H9 (cell line): Measurements from ENCODE around the gene ANKS3. TPM values are rescaled to one million over a fixed set of nuclear protein-coding genes. Genes with fewer than 3 reads are reported as not detected.

Experiments used
- DNase-seq: peaks from one replicate; pipeline ENCODE4 v3.0.0-alpha.2; 2017
- H2AFZ ChIP-seq: one replicate; pipeline ENCODE4 v1.6.1; 2013; ENCODE audit warnings: mild to moderate bottlenecking, low read length, control low read depth, moderate library complexity
- H2AK5ac ChIP-seq: 2 replicates; pipeline ENCODE4 v1.6.1; 2013; ENCODE audit warnings: low read length, control low read depth, mixed read lengths; ENCODE audit not compliant: insufficient read length
- H2BK120ac ChIP-seq: one replicate; pipeline ENCODE4 v1.6.1; 2013; ENCODE audit warnings: low read depth, mild to moderate bottlenecking, low read length, control low read depth, inconsistent platforms; ENCODE audit not compliant: poor library complexity, severe bottlenecking
- H2BK12ac ChIP-seq: 2 replicates; pipeline ENCODE4 v1.6.1; 2013; ENCODE audit warnings: low read length, control low read depth, mixed read lengths, low read depth; ENCODE audit not compliant: insufficient read length
- H2BK15ac ChIP-seq: 2 replicates; pipeline ENCODE4 v1.6.1; 2013; ENCODE audit warnings: low read depth, low read length, control low read depth
- H2BK20ac ChIP-seq: one replicate; pipeline ENCODE4 v1.6.1; 2013; ENCODE audit warnings: low read depth, mild to moderate bottlenecking, low read length, control low read depth, inconsistent platforms; ENCODE audit not compliant: poor library complexity, severe bottlenecking
- H2BK5ac ChIP-seq: 2 replicates; pipeline ENCODE4 v1.6.1; 2013; ENCODE audit warnings: low read length, control low read depth, mixed read lengths; ENCODE audit not compliant: insufficient read length
- H3K14ac ChIP-seq: 2 replicates; pipeline ENCODE4 v1.6.1; 2013; ENCODE audit warnings: low read length, control low read depth; ENCODE audit not compliant: insufficient read depth
- H3K18ac ChIP-seq: 2 replicates; pipeline ENCODE4 v1.6.1; 2013; ENCODE audit warnings: low read depth, mild to moderate bottlenecking, mixed read lengths, low read length, control low read depth; ENCODE audit not compliant: insufficient read length
- H3K23ac ChIP-seq: 2 replicates; pipeline ENCODE4 v1.6.1; 2013; ENCODE audit warnings: low read length, control low read depth, mixed read lengths, low read depth; ENCODE audit not compliant: insufficient read length
- H3K23me2 ChIP-seq: 2 replicates; pipeline ENCODE4 v1.6.1; 2013; ENCODE audit warnings: low read depth, mild to moderate bottlenecking, mixed read lengths, low read length, control low read depth; ENCODE audit not compliant: insufficient read length, poor library complexity, severe bottlenecking
- H3K27ac ChIP-seq: 2 replicates; pipeline ENCODE4 v1.5.1; 2013; ENCODE audit warnings: low read length, control low read depth, mixed read lengths, low read depth; ENCODE audit not compliant: insufficient read length
- H3K27me3 ChIP-seq: 2 replicates; pipeline ENCODE4 v1.6.1; 2013; ENCODE audit warnings: low read length, control low read depth, inconsistent platforms; ENCODE audit not compliant: insufficient read depth
- H3K4ac ChIP-seq: 2 replicates; pipeline ENCODE4 v1.6.1; 2013; ENCODE audit warnings: low read depth, mild to moderate bottlenecking, control low read depth, inconsistent platforms, low read length, moderate library complexity
- H3K4me1 ChIP-seq: 2 replicates; pipeline ENCODE4 v1.6.1; 2013; ENCODE audit warnings: low read length, control low read depth, inconsistent platforms; ENCODE audit not compliant: insufficient read depth
- H3K4me2 ChIP-seq: 2 replicates; pipeline ENCODE4 v1.6.1; 2013; ENCODE audit warnings: low read length, control low read depth, mixed read lengths; ENCODE audit not compliant: insufficient read length, insufficient read depth
- H3K56ac ChIP-seq: 2 replicates; pipeline ENCODE4 v1.6.1; 2013; ENCODE audit warnings: low read depth, mild to moderate bottlenecking, mixed read lengths, low read length, control low read depth; ENCODE audit not compliant: insufficient read length
- H3K79me1 ChIP-seq: 2 replicates; pipeline ENCODE4 v1.6.1; 2013; ENCODE audit warnings: low read depth, mild to moderate bottlenecking, moderate library complexity, low read length, control low read depth, inconsistent platforms; ENCODE audit not compliant: insufficient read depth, poor library complexity, severe bottlenecking
- H3K79me2 ChIP-seq: 2 replicates; pipeline ENCODE4 v1.6.1; 2013; ENCODE audit warnings: low read length, control low read depth, inconsistent platforms; ENCODE audit not compliant: insufficient read depth
- H3K9ac ChIP-seq: 2 replicates; pipeline ENCODE4 v1.6.1; 2013; ENCODE audit warnings: low read length, control low read depth, mixed read lengths; ENCODE audit not compliant: insufficient read length; ENCODE audit errors: extremely low read depth
- H3K9me3 ChIP-seq: one replicate; pipeline ENCODE4 v1.6.1; 2013; ENCODE audit warnings: low read depth, low read length, inconsistent platforms; ENCODE audit not compliant: control insufficient read depth
- H3T11ph ChIP-seq: one replicate; pipeline ENCODE4 v1.6.1; 2013; ENCODE audit warnings: mild to moderate bottlenecking, low read length, control low read depth, inconsistent platforms
- H4K20me1 ChIP-seq: one replicate; pipeline ENCODE4 v1.6.1; 2013; ENCODE audit not compliant: control insufficient read depth, insufficient read length, insufficient read depth
- H4K5ac ChIP-seq: 2 replicates; pipeline ENCODE4 v1.6.1; 2013; ENCODE audit warnings: low read depth, mild to moderate bottlenecking, mixed read lengths, low read length, control low read depth; ENCODE audit not compliant: insufficient read length
- H4K8ac ChIP-seq: replicated peaks from 2 replicates; pipeline ENCODE4 v1.6.1; 2013; ENCODE audit warnings: low read length, control low read depth, mixed read lengths, low read depth; ENCODE audit not compliant: insufficient read length
- H4K91ac ChIP-seq: 2 replicates; pipeline ENCODE4 v1.6.1; 2013; ENCODE audit warnings: low read depth, mild to moderate bottlenecking, moderate library complexity, mixed read lengths, low read length, control low read depth; ENCODE audit not compliant: insufficient read length
- H3K27ac Mint-ChIP-seq, 3 experiments: 2 replicates in 2 of 3; 3 replicates in 1 of 3; pipeline ENCODE4 v1.8.0; 2020 to 2021; ENCODE audit warnings: mixed read lengths in 3 of 3, mild to moderate bottlenecking in 1 of 3, moderate library complexity in 1 of 3
- H3K27me3 Mint-ChIP-seq: 2 replicates; pipeline ENCODE4 v1.8.0; 2021; ENCODE audit warnings: low read depth, mild to moderate bottlenecking, moderate library complexity, mixed read lengths
- H3K36me3 Mint-ChIP-seq, 3 experiments: 2 replicates in 2 of 3; 3 replicates in 1 of 3; pipeline ENCODE4 v1.8.0; 2020 to 2021; ENCODE audit warnings: low read depth in 3 of 3, mixed read lengths in 3 of 3; ENCODE audit not compliant: insufficient read depth in 1 of 3
- H3K4me1 Mint-ChIP-seq, 2 experiments: 2 replicates each; pipeline ENCODE4 v1.8.0; 2020; ENCODE audit warnings: mixed read lengths in 2 of 2
- H3K4me3 Mint-ChIP-seq, 2 experiments: 2 replicates in 1 of 2; 3 replicates in 1 of 2; pipeline ENCODE4 v1.8.0; 2020 to 2021; ENCODE audit warnings: mild to moderate bottlenecking in 2 of 2, mixed read lengths in 2 of 2, moderate library complexity in 1 of 2
- H3K9me3 Mint-ChIP-seq, 2 experiments: 2 replicates in 1 of 2; 3 replicates in 1 of 2; pipeline ENCODE4 v1.8.0; 2020; ENCODE audit warnings: mild to moderate bottlenecking in 2 of 2, mixed read lengths in 2 of 2, moderate library complexity in 1 of 2
- WGBS: extraction: QIAGEN DNeasy Blood & Tissue Kit; methylation state at CpG from one replicate; pipeline ENCODE4 v1.1.7; 2013; ENCODE audit warnings: missing lambda C conversion rate, low lambda C conversion rate, mixed read lengths; ENCODE audit not compliant: insufficient read length; ENCODE audit errors: extremely low coverage; 5-methylcytosine and 5-hydroxymethylcytosine counted together
- total RNA-seq: library from RNA; stranded (reverse); gene quantifications from 2 replicates; pipeline ENCODE4 v1.2.1, GENCODE V29; 2021
- TF ChIP-seq, protein P1 (sequence below): fragments of 200-600 bp; sonication (generic); conservative IDR thresholded peaks from 3 replicates; pipeline ENCODE4 v1.8.0; 2021; ENCODE audit warnings: antibody characterized with exemption, mild to moderate bottlenecking

Gene ANKS3
- total RNA-seq, 1 experiment from 2014 or later: 32.0 TPM

GRCh38 chr16:4745274-4745569 is 11.2 kb upstream of the ANKS3 start:
- H3K4me1 Mint-ChIP-seq: peaks cover 16 to 27% of the 10 kb centered on the region in 2 experiments
- H3K9me3 Mint-ChIP-seq: no peaks in the 10 kb centered on the region
- peak overlapping the region; percentile 44 to 87 (median 53); a peak in 3 of 7 replicates for H3K27ac Mint-ChIP-seq
- Histone ChIP-seq H2BK120ac (no peak overlapping the region), H4K5ac (no peak overlapping the region), H4K8ac (no peak overlapping the region), H3K27ac (no peak overlapping the region), H3K23ac (no peak overlapping the region), H2BK5ac (no peak overlapping the region), H2AK5ac (no peak overlapping the region), H3K79me2 (no peaks in the 10 kb centered on the region), H3K4me1 (no peaks in the 10 kb centered on the region), H3K4me2 (no peak overlapping the region), H2AFZ (no peak overlapping the region), H4K20me1 (no peaks in the 10 kb centered on the region), H3K79me1 (no peaks in the 10 kb centered on the region), H3K14ac (no peak overlapping the region), H3K23me2 (no peaks in the 10 kb centered on the region), H3K9ac (no peak overlapping the region), H3K27me3 (no peaks in the 10 kb centered on the region), H3K18ac (no peak overlapping the region), H3K9me3 (no peaks in the 10 kb centered on the region), H3K4ac (no peak overlapping the region), H3T11ph (no peak overlapping the region), H2BK12ac (no peak overlapping the region), H2BK20ac (no peak overlapping the region), H3K56ac (no peak overlapping the region), H2BK15ac (no peak overlapping the region), H4K91ac (no peak overlapping the region)
- TF ChIP-seq, protein P1, sequence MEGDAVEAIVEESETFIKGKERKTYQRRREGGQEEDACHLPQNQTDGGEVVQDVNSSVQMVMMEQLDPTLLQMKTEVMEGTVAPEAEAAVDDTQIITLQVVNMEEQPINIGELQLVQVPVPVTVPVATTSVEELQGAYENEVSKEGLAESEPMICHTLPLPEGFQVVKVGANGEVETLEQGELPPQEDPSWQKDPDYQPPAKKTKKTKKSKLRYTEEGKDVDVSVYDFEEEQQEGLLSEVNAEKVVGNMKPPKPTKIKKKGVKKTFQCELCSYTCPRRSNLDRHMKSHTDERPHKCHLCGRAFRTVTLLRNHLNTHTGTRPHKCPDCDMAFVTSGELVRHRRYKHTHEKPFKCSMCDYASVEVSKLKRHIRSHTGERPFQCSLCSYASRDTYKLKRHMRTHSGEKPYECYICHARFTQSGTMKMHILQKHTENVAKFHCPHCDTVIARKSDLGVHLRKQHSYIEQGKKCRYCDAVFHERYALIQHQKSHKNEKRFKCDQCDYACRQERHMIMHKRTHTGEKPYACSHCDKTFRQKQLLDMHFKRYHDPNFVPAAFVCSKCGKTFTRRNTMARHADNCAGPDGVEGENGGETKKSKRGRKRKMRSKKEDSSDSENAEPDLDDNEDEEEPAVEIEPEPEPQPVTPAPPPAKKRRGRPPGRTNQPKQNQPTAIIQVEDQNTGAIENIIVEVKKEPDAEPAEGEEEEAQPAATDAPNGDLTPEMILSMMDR: no peak
- no peak for DNase-seq
- WGBS: no CpG with 5 or more reads among the region's 3 CpGs
- peaks cover 0 to 4% (median 2%) of the 10 kb centered on the region in 3 experiments; a peak in 1 of 7 replicates for H3K36me3 Mint-ChIP-seq
- H3K27me3 Mint-ChIP-seq: no peaks in the 10 kb centered on the region; the same call in 1 of the 2 replicates
- 0 out of 5 replicates have a peak overlapping the region, but pooled peaks of 1 of the 2 experiments have one; percentile 12 for H3K4me3 Mint-ChIP-seq
